Loucy (cell line): ENCODE results near the gene CLK2.

ENCODE experiments used
- EZH2phosphoT487 ChIP-seq: fragments of 200-600 bp; IDR thresholded peaks from 2 replicates; pipeline ENCODE4 v1.6.1; 2018; ENCODE audit warnings: antibody characterized with exemption, mild to moderate bottlenecking, moderate library complexity, borderline replicate concordance
- TF ChIP-seq, protein P1 (sequence below): fragments of 200-600 bp; sonication (generic); conservative IDR thresholded peaks from 2 replicates; pipeline ENCODE4 v1.5.1; 2014; ENCODE audit warnings: mild to moderate bottlenecking, antibody characterized with exemption, low read length

DNA sequence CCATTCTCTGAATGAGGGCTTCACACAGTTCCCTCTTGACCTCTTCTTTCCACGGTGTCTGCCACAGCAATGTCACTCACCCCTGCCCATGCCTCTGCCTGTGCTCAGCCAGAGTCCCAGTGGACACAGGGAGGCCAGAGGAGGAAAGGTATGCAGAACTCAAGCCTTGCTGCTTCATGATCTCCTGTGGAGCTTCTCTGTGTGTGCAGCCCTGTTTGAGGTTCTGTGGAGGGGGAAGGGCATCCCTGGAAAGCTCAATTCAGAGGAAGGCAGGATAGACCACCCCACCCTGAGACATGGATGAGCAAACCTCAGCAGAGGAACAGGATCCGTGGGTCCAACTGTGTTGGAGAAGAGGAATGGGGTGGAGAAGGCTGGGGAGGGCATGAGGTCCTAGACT, 6.0 kb upstream of the CLK2 start:
- TF ChIP-seq, protein P1, sequence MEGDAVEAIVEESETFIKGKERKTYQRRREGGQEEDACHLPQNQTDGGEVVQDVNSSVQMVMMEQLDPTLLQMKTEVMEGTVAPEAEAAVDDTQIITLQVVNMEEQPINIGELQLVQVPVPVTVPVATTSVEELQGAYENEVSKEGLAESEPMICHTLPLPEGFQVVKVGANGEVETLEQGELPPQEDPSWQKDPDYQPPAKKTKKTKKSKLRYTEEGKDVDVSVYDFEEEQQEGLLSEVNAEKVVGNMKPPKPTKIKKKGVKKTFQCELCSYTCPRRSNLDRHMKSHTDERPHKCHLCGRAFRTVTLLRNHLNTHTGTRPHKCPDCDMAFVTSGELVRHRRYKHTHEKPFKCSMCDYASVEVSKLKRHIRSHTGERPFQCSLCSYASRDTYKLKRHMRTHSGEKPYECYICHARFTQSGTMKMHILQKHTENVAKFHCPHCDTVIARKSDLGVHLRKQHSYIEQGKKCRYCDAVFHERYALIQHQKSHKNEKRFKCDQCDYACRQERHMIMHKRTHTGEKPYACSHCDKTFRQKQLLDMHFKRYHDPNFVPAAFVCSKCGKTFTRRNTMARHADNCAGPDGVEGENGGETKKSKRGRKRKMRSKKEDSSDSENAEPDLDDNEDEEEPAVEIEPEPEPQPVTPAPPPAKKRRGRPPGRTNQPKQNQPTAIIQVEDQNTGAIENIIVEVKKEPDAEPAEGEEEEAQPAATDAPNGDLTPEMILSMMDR, result no peak
- TF ChIP-seq EZH2phosphoT487, result no peak
